Activated T-helper 1 cell treated with anti-CD3 and anti-CD28 coated beads, Interleukin-12 subunit alpha, Interleukin-12 subunit beta, Interleukin-2, Interleukin-4 antibody, amounts not matched to agents 30 ng/mL and 10 ng/mL and 1 ng/mL, durations not matched to agents 14 hours and 24 hours and 36 hours (primary cell): ENCODE measurements around the gene ZNF705A. TPM values are rescaled to one million over a fixed set of nuclear protein-coding genes. Genes with fewer than 3 reads are reported as not detected.
A peak's percentile ranks its signal among the peaks of the same experiment; 100 is the strongest.
"Not testable (repeated sequence)": the region's sequence is repeated elsewhere in the genome, so short reads cannot be mapped to it uniquely, and the experiment has no call there.

ENCODE experiments used
- DNase-seq: peaks from one replicate; pipeline ENCODE4 v3.0.0; 2021; ENCODE audit warnings: low spot score
- H3K27ac Mint-ChIP-seq: one replicate; pipeline ENCODE4 v1.8.0; 2021; ENCODE audit warnings: mild to moderate bottlenecking, mixed read lengths
- H3K27me3 Mint-ChIP-seq: one replicate; pipeline ENCODE4 v1.8.0; 2022; ENCODE audit warnings: mild to moderate bottlenecking, moderate library complexity, mixed read lengths; ENCODE audit not compliant: insufficient read depth
- H3K36me3 Mint-ChIP-seq: one replicate; pipeline ENCODE4 v1.8.0; 2021; ENCODE audit warnings: low read depth, mixed read lengths
- H3K4me1 Mint-ChIP-seq: one replicate; pipeline ENCODE4 v1.8.0; 2021; ENCODE audit warnings: low read depth, mixed read lengths
- H3K4me3 Mint-ChIP-seq: one replicate; pipeline ENCODE4 v1.8.0; 2021; ENCODE audit warnings: mild to moderate bottlenecking, moderate library complexity, mixed read lengths
- H3K9me3 Mint-ChIP-seq: one replicate; pipeline ENCODE4 v1.8.0; 2021; ENCODE audit warnings: mixed read lengths
- intact Hi-C: fragments of 100-400 bp; cut with micrococcal nuclease; formaldehyde crosslinking; loops from one replicate; pipeline ENCODE4 v1.15.1; 2024
- total RNA-seq: library from RNA; stranded (reverse); gene quantifications from 2 replicates; pipeline ENCODE4 v1.2.3, GENCODE V29; 2022

ZNF705A gene
- total RNA-seq, 1 donor from 2014 or later, result not detected

DNA sequence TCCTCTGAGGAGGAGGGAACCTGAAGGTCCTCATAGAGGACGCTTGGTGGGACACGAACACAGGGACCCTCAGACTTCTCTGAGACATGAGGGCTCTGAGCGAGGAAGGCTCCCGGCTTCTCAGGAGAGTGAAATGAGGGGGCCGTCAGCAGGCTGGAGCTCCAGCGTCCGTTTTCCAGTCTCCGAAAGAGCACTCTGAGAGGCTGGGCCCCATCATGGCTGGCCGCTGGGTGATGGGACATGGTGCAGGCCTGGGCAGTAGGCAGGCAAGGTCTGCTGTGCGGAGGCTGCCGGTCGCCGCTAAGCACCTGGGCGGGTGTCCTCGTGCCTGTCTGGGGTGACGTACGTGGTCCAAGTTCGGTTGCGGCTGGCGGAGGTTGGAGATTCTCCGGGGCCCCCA, 65.0 kb downstream of the ZNF705A start:
- DNase-seq, H3K36me3 Mint-ChIP-seq, H3K27ac Mint-ChIP-seq, intact Hi-C loops, H3K9me3 Mint-ChIP-seq, H3K4me3 Mint-ChIP-seq, H3K4me1 Mint-ChIP-seq, H3K27me3 Mint-ChIP-seq: not testable (repeated sequence)

- H3K27ac Mint-ChIP-seq, H3K4me1 Mint-ChIP-seq, DNase-seq, H3K4me3 Mint-ChIP-seq, H3K27me3 Mint-ChIP-seq, intact Hi-C loops, H3K36me3 Mint-ChIP-seq, H3K9me3 Mint-ChIP-seq: not testable (repeated sequence)
Observed at GRCh38 chr12:8222303-8222702, 65.5 kb downstream of the ZNF705A start.

DNA sequence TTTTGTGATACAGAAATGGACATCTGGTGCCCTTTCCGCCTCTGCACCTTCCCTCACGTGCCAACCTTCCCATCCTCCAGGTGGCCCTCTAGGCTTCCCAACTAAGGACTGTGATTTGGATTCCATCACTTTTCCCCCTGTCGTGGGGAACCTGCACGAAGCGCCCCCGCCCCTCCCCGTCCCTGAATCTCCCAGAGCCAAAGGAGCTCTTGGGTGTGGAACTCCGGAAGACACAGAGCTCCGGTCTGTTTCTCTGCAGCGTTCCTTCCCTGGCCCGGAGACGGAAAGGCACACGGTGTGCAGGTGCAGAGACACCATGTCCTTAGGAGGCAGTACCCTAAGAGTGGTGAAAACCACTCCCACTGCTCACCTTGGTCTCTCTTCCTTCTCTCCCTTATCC, 66.8 kb downstream of the ZNF705A start:
- H3K27me3 Mint-ChIP-seq, DNase-seq, H3K4me1 Mint-ChIP-seq, H3K27ac Mint-ChIP-seq, H3K4me3 Mint-ChIP-seq, H3K36me3 Mint-ChIP-seq, intact Hi-C loops, H3K9me3 Mint-ChIP-seq: not testable (repeated sequence)

DNA sequence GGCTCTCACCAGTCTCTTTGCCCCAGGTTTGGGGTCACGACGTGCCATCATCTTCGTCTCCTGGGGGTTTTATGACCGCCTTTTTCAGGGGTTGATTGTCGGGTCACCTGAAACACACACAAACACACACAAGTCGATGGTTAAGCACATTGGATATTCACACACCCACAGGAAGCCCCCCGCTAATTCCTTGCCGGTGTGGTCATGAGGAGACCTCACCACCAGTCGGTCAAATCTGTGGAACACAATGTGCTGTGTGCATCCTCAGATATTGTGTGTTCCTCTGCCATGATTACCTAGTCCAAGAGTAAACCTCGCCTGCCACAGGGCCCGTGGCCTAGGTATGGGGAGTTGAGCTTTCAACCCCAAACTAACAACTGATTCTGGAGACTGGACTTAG, 68.0 kb downstream of the ZNF705A start:
- H3K27ac Mint-ChIP-seq, H3K4me1 Mint-ChIP-seq, H3K27me3 Mint-ChIP-seq, intact Hi-C loops, H3K9me3 Mint-ChIP-seq, DNase-seq, H3K4me3 Mint-ChIP-seq, H3K36me3 Mint-ChIP-seq: not testable (repeated sequence)

DNA sequence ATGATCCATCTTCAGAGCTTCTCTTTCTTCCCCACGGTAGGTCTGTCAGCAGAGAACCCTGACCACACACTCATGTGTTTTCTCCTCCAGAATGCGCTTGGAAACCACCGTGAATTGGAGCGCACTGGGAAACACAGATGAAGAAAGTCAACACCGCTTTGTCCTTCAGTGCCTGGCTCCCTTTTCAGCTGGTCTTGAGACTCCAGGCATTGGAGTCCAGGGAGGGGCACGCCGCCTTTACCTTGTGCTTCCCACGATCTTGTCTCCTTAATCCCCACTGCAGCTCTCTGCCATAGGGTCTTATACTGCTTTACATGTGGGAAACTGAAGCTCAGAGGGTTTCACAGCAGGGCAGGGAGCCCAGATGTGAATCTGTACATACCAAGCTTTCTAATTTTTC, 69.5 kb downstream of the ZNF705A start:
- no peaks in the 10 kb centered on the region for H3K27me3 Mint-ChIP-seq
- no peak overlapping the region for H3K27ac Mint-ChIP-seq
- H3K36me3 Mint-ChIP-seq, result no peaks in the 10 kb centered on the region
- H3K4me3 Mint-ChIP-seq, result no peak overlapping the region
- H3K4me1 Mint-ChIP-seq, result no peaks in the 10 kb centered on the region
- H3K9me3 Mint-ChIP-seq, result no peaks in the 10 kb centered on the region
- DNase-seq, result no peak
- intact Hi-C loops, result no loop called here

- peak; percentile 9 for DNase-seq
- H3K27me3 Mint-ChIP-seq, H3K36me3 Mint-ChIP-seq, H3K4me1 Mint-ChIP-seq, H3K9me3 Mint-ChIP-seq, intact Hi-C loops: not testable (repeated sequence)
- peak within 1 kb of the TSS; percentile 72 for H3K4me3 Mint-ChIP-seq
- H3K27ac Mint-ChIP-seq, result peak within 1 kb of the TSS; percentile 23
Observed at GRCh38 chr12:8226992-8227731, 70.3 kb downstream of the ZNF705A start, which contains the start of gene FAM90A1. Gene FAM90A1 (minus strand): TSS chr12:8227618. CDS start chr12:8224832, 2,786 bp downstream.

DNA sequence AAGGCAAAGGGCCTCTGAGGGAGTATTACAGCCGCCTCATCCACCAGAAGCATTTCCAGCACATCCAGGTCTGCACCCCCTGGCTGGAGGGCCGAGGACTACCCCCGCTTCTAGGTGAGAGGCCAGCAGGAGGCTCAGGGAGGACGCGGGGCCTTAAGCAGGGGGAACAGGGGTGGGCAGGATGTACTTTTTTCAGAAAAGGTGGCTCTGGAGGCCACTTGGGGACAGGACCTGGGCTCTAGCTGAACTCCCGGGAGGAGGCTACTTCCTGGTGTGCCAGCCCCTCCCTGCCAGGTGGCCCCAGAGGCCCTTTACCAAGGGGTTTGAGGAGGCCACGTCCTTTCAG, 70.9 kb downstream of the ZNF705A start:
- H3K9me3 Mint-ChIP-seq, H3K27me3 Mint-ChIP-seq, intact Hi-C loops, H3K36me3 Mint-ChIP-seq, DNase-seq, H3K4me1 Mint-ChIP-seq: not testable (repeated sequence)
- Mint-ChIP-seq H3K27ac (peak overlapping the region; percentile 23), H3K4me3 (peak overlapping the region; percentile 72)

DNA sequence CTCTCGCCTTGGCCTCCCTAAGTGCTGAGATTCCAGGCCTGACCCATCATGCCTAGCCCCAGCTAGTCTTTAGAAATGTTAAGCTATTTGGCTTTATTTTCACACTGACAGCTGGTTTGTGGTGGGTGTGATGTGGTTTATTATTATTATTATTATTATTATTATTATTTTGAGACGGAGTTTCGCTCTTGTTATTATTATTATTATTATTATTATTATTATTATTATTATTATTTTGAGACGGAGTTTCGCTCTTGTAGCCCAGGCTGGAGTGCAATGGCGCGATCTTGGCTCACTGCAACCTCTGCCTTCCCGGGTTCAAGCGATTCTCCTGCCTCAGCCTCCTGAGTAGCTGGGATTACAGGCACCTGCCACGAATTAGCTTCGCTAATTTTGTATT, 71.8 kb downstream of the ZNF705A start:
- DNase-seq, intact Hi-C loops, H3K9me3 Mint-ChIP-seq, H3K27ac Mint-ChIP-seq, H3K27me3 Mint-ChIP-seq, H3K4me3 Mint-ChIP-seq, H3K4me1 Mint-ChIP-seq, H3K36me3 Mint-ChIP-seq: not testable (repeated sequence)

- intact Hi-C loops, result not testable (repeated sequence)
Observed at GRCh38 chr12:8229486-8229885, 72.7 kb downstream of the ZNF705A start.

More at GRCh38 chr12:8229486-8229885, 72.7 kb downstream of the ZNF705A start:
- DNase-seq, H3K4me3 Mint-ChIP-seq, H3K4me1 Mint-ChIP-seq, H3K36me3 Mint-ChIP-seq, H3K27me3 Mint-ChIP-seq, H3K9me3 Mint-ChIP-seq, H3K27ac Mint-ChIP-seq: not testable (repeated sequence)

Other genes with a start within 250 kb of the ZNF705A start
- 226 and 234 TPM in 2 replicates for gene SLC2A3, start 220.8 kb upstream of the ZNF705A start, total RNA-seq
- 19.9 and 20.7 TPM in 2 replicates for gene FOXJ2, start 124.3 kb upstream of the ZNF705A start, total RNA-seq
- 0.60 and 0.71 TPM in 2 replicates for gene C3AR1, start 90.7 kb upstream of the ZNF705A start, total RNA-seq
- 38.2 and 39.4 TPM in 2 replicates for gene NECAP1, start 74.7 kb upstream of the ZNF705A start, total RNA-seq
- gene CLEC4A, start 33.4 kb upstream of the ZNF705A start, total RNA-seq, result 0.26 and 1.3 TPM in 2 replicates
- 0.15 and 0.36 TPM in 2 replicates for gene FAM90A1, start 70.6 kb downstream of the ZNF705A start, total RNA-seq